NCI-H1417 (cell line): ENCODE measurements around the gene GDPD5.

Experiments used
- DNase-seq, 3 experiments: peaks; one replicate each; lab custom pipeline; 2025; lab: John Stamatoyannopoulos, UW

The GDPD5 gene

DNA sequence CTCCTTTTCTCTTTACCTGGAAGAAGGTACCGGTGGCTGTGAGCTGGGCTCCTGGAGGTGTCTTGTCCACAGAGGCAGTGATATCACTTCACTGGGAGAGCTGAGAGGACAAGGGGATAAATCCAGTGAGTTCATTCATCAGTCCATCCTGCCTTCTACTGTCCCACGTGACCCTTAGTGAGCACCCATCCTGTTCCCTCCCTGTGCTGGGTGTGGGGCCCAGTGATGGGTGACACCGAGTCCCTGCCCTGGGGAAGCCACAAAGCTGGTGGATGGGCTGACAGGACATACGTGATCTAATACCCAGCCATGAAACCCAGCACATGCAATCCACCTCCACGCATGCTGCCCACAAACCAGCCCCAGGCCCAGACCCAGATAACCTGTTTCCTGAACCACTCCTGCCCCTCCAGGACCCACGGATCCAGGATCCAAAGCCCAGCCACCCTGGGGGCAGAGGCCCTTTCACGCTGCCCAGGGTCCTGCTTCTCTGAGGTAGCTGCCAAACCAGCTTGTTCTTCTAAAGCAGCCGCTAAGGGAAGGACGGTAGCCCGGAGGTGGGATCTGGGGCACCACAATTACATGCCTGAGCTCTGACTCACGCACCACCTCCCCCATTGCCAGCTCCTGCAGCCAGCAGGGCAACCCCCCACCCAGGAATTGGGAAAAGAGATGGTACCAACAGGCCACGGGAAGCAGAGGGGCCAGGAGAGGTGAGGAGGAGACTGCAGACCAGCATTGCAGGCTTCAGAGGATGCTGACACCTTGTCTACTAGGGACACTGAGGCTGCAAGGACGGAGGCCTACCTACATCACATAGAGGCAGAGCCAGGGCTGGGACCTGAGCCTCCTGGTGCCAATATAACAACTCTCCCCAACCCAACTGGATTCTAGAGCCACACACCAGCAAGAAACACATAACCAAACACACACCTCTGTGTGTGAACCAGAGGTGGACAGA, 35.2 kb downstream of the GDPD5 start:
- DNase-seq = no peak

DNA sequence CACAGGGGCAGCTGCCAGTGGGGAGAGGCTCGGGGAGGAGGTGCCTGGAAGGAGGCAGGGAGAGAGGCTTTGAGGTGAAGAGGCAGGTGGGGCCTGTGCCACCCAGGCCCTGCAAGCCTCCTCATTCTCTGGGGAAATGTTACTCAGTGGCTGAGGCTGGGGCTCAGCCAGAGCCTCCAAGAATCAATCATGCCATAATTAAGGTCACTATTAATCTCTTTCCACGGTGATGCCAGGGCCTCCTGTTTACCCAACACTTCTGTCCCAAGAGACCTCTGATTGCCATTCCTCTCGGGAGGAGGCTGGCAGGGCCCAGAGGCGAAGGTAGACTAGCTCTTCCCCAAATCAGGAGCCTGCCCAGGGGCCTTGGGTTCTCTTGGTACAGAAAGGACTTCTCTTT, 38.4 kb downstream of the GDPD5 start:
- DNase-seq = peak in 1 of 3 experiments; percentile 70

DNA sequence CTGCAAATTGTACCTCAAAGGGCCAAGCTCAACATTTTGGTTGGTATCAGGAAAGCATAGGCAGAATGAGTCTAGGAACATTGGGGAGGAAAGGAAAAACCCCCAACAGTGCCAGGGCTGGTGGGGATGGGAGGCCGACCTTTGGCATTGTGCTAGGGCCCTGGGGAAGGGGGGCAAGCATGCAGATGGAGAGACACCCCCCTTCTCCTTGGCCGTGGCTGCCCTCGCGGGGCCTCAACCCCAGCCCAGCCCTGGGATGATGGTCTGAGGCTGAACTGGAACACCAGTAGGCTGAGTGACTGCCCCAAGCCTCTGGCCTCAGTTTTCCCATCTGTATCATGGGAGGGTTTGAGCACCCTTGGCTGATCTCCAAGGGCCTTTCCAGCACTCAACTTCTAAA, 40.0 kb downstream of the GDPD5 start:
- DNase-seq = no peak

DNA sequence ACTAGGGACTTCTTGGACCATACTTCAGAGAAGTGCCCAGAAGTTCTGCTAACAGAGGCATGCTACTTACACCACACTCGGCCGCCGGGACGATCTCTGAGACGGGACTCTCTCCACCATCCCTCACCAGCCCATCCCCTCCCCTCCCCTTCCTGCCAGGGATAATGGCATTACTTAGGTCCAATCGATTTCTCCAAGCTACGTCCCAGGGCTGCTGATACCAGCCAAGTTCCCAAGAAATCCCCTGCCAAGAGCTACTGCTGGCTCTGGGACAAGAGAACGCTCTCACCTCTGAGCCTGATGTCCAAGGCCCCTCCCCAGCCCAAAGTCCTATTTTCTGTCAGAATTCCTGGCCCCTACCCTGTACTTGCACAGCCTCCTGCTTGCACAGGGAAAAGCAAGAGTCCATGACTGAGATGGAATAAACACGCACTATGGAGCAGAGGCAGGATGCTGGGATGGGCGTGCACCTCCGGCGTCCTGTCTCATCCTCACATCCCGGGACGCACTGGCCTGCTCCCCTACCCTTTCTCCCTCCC, 42.7 kb downstream of the GDPD5 start:
- DNase-seq = no peak

DNA sequence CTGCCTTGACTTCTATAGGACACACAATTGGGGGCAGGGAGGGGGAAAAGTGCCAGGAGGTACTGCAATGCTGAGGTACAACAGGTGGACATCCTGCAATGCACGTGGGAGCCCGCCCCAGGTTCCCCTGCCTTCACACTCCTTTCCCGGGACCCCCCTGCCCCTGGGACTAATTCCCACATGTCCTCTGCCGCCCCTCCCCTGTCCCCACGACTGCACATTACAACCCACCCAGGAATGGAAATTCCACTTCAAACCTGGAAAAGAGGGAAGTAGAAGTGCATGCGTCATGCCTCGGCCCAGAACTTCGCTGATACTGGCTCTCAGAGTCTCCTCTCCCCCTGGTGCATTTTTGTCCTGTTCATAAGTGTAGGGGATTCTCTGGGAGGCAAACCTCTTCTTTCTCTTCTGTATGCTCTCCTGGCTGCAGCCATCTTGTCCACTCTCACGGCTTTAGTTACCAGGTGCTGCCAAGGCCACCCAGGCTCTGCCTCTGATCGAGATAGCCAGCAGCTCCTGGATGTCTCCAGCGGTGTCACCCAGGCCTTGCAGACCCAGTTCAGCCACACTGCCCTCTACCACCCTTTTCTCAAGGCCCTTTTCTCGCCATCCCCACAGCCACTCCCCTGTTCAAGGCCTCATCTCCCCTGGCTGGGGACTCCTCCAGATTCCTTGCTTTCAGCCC, 43.7 kb downstream of the GDPD5 start:
- DNase-seq = no peak

DNA sequence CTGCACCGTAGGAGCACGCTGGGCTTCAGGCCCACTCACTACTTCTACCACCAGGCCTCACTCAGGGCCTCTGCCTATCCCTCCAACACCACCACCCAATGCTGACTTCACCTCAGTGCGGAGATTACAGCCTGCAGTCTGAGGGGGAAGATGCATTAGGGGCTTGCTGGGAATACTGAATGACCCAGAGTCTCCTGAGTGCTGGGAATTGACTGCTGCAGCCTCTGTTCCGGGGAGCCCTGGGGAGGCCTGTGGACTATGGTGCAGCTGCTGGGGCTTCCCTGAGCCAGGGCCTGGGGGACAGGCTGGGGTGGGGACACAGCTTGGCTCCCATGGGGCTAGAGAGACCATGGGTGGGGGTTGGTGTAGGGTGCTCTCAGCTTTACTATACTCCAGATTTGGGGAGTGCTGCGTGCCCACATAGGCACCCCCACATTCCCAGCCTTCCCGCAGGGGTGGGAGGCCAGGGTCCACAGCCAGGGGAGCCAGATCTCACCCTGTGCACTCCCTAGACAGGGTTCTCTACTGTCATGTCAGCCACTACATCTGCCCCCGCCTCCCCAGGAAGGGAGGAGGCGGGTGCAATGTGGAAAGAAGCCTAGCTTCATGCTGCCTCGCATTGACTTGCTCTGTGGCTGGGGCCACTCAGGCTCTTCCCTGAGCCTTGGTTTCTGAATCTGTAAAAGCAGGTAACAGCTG, 44.4 kb downstream of the GDPD5 start:
- DNase-seq = no peak

DNA sequence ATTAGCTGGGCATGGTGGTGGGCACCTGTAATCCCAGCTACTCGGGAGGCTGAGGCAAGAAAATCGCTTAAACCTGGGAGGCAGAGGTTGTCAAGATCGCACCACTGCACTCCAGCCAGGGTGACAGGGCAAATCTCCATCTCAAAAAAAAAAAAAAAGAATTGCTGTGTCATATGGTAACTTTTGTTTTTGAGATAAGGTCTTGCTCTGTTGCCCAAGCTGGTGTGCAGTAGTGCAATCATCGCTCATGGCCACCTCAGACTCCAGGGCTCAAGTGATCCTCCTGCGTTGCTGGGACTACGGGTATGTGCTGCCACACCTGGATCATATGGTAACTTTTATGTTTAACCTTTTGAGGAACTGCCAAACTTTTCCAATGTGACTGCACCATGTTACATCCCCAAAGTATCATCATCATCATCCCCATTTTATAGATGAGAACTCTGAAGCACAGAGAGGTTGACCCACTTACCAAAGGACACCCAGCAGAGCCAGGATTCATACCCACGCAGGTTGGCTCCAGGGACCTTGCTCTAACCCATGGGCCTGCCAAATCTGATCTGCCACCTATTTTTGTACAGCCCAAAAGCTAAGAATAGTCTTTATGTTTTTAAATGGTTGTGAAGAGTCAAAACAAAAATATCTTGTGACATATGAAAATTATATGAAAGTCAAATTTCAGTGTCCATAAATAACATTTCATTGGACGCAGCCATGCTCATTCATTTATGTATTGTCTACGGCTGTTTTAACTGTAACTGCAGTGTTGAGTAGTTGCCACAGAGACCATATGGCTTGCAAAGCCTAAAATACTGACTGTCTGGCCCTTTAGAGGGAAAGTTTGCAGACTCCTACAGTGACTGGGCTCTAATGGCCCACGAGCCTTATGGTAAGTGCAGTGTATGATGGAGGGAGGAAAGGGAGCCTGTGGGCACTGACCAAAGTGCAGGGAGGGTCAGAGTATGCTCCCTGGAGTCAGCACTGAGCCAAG, 45.3 kb downstream of the GDPD5 start:
- DNase-seq = no peak

DNA sequence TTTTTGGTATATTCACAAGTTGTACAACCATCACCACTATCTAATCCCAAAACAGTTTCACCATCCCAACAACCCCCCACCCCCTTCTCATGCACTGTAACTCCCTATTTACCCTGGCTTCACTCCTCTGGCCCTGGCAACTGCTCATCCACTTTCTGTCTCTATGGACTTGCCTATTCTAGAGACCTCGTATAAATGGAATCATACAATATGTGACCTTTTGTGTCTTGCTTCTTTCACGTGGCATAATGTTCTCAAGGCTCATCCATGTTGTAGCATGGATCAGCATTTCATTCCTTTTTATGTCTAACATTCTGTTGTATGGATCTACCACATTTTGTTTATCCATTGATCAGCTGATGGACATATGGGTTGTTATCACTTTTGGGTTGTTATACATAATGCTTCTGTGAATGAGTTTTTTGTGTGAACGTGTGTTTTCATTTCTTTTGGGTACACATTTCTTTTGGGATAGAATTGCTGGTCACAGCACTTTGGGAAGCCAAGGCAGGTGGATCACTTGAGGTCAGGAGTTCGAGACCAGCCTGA, 46.1 kb downstream of the GDPD5 start:
- no peak for DNase-seq

DNA sequence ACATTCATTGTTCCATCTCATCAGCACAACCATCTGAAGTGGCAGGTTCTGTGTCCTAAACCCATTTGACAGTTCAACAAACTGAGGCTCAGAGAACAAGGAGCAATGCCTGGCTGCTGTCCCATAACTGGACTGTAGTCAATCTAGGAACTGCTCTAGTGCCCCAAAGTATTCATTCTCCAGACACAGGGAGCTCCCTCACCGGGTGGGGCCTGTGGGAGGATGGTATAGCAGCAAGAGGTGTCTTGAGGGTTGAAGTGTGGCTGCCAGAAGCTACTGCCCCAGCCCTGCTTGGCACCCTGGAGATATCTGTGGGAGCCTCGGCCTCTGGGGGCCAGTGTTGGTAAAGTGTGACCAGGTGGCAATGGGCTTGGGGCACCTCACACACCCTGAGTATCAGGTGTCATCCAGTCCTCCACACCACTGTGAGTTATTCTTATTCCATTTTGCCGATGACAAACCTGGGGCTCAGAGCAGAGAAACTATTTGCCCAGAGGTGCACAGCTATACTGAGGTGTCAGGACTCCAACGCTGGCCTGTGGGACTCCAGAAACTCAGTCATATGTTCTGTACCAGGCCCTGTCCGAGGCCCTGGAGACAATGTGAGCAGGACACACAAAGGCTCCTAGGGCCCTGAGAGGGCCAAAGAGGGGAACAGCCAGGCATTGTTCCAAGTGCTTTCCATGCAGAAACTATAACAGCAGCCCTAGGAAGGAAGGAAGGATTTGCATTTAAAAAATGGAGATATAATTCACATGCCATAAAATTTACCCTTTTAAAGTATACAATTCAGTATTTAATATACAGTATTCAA, 46.8 kb downstream of the GDPD5 start:
- no peak for DNase-seq

DNA sequence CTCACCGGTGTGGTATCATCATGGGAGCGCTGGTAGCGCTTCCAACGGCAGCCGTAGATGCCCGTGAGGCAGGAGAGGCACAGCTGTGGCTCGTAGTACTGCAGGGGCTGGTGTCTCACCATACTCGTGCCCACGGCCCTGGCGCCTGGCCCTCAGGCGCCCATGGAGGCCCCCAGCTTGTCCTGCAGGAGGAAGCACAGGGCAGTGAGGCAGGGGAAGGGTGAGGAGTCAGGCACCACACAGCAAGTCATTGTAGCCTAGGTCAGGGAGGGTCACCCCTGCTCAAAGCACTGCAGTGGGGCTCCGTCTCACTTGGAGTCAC, 48.2 kb downstream of the GDPD5 start:
- DNase-seq = no peak

DNA sequence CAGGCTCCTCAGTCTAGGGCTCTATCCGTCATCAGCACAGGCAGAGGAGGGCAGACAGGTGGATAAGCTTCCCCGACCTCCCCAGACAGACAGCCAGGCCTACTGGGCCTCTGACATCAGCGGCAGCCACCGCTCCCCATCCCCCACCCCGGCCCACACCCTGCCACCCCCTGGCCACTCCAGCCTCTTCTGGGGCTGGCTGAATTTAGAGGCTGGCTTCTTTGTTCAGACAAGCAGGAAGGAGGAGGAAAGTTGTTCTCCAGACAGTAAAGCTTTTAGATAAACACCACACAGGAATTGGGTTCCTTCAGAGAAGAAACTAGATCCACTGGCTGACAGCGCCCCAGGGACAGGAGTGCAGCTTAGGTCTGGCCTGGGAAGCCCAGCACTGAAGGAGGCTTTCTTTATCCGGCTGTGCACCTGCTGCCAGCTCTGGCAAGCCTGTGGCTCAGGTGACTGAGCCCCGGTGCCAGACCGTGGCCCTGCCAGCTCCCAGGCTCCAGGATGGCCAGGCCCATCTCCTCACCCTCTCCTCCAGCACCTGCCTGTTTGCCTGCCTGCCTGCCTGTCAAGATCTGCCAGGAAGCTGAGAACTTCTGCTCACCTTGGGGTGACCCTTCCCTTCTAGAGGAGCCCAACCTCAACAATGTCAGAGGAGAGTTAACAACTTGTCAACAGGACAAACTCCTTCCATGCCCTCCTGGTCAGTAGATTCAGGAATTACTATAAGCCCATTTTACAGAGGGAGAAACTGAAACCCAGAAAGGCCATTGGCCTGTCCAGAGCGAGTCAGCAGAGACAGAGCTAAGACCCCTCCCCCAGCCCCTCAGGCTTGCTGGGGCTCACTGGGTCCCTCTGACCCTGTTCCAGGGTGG, 48.8 kb downstream of the GDPD5 start:
- DNase-seq = peak in 1 of 3 experiments; percentile 69

DNA sequence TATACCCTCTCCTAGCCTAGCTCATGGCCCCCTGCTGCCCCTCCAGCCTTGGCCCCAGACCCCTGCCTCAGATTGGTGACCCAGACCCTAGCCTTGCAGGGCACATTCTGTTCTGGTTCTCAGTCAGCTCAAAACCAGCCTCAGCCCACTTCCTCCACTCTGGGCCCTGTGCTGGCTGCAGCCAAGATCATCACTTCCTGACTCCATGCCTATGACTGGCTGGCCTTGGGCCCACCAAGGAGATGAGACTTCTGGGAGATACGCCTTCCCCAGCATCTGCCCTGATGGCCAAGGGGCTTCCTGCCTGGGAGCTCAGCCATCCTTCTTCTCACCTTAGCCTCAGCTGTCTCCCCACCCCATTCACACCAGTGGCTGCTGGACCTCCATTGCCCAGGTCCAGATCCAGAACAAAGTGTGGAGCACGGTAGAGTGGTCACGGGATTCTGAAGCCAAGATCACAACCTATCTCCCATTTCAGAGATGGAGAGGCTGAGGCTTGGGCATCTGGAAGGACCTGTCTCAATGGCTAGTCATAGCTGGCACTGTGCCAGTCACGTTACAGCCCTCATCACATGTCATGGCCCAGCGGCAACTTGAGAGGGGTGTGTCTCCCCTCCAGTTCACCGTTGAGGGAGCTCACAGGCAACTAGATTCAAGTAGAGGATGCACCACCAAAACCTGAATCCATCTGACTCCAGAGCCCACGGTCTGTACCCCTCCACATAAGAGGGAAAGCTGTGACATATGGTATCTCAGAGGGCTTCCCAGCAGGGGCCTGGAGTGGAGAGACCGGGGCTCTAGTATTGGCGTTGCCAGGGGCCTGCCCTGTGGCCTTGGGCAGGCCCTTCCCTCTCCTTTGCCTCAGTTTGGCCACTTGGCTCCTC, 49.7 kb downstream of the GDPD5 start:
- peak in 2 of 3 experiments; percentile 60 to 93 for DNase-seq

DNA sequence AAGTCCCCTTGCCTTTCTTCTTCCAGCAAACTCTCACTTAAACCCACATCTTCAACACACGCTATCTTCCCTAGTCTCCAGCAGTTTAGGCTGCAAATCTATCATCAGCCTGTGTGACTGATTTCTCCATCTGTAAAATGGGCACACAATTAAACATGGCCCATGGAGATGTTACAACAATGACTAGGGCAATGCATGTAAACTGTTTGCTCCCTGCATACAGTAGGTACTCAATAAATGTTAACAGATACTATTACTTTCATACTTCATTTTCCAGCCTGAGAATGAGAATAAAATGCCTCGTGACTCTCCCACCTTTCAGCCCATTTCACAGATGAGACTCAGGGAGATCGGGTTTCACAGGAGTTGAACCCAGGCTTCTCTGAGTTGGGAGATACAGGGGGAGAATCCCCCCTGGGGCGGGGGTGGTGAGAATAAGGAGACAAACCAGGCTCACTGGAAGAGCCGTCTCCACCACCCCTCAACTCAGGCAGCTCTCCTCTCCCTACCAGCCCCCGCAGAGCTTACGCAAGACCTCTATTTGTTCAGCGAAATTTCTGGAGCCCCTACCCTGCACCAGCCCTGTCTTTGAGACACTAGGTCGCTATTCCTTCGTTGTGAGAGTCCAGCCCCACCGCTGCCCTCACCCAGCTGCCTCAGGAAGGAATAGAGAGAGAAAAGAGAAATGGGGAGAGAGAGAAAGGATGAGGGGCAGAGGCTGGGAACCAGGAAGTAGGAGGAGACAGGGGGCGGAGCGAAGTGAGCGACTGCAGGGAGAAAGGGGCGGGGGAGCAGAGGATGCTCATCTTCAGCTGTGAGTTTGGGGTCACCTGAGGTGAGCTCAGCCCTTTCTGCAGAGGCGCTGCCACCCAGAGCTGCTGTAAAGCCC, 50.6 kb downstream of the GDPD5 start:
- peak; percentile 13 to 36 (median 27) for DNase-seq

DNA sequence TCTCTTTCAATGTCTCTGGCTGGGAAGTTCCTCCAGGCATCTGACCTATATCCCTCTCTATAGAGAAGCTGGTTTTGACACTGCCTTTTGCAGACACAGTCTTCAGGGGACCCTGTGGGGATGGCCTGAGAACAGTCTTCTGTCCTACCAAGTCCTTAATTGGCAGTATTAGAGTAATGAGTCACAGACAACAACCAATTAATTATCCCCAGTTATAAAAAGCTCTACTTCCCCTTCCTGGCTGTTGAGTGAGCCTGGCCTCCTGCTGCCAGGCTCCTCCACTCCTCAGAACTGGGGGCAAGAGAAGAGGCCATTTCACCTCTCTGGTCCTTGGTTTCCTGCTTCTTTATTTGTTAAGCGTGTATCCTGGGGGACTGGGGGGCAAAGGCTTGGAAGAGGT, 51.5 kb downstream of the GDPD5 start:
- peak in 1 of 3 experiments; percentile 29 for DNase-seq

DNA sequence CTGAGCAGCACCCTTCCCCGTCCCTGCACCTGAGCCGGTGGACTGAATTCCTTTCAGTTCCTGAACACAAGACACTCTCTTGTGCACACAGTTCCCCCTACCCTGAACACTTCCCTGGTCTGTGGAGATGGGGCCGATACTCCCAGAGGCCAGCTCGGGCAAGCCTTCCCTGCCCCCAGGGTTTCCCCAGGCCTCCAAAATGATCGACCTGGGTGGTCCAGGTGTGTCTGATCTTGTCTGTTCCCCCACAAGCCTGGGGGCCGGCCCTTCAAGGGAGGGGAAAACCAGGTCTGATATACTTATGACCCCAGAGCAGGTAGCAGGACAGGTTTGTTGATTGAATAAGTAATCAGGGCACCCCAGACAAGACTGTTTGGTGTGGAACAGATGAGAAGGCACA, 52.1 kb downstream of the GDPD5 start:
- DNase-seq = no peak

DNA sequence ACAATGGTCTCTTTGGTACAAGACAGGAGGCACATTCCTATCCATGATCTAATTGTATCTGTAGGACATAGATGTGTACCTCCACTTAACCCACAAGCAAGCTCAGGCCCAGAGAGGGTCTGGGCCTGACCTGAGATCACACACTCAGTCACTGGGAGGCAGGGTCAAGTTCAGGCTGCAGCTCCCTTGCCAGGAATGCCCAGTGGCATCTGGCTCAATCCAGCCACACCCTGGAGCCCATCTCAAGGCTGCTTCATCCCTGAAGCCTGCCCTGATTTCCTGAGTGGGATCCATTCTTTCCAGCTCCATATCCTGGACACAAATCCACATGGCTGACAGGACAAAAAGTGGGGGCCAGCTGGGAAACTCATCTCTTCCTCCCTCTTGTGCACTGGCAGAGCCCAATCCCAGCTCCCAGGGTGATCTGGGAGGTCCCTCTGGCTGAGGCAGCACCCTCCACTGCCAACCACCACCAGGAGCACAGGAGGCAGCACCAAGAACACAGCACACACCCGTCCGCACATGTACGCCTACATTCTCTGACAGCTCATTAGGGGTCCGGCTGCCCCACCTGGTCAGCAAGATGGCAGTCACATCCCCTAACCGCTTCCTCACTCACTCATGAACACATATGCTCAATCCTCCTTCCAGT, 53.5 kb downstream of the GDPD5 start:
- no peak for DNase-seq
